COLO668 (cell line): Measurements from ENCODE around the gene PCID2.
"Not testable (repeated sequence)": the region's sequence is repeated elsewhere in the genome, so short reads cannot be mapped to it uniquely, and the experiment has no call there.

Experiments used
- DNase-seq: peaks from one replicate; lab custom pipeline; 2025; ENCODE audit not compliant: unreplicated experiment; lab: John Stamatoyannopoulos, UW

The PCID2 gene

DNA sequence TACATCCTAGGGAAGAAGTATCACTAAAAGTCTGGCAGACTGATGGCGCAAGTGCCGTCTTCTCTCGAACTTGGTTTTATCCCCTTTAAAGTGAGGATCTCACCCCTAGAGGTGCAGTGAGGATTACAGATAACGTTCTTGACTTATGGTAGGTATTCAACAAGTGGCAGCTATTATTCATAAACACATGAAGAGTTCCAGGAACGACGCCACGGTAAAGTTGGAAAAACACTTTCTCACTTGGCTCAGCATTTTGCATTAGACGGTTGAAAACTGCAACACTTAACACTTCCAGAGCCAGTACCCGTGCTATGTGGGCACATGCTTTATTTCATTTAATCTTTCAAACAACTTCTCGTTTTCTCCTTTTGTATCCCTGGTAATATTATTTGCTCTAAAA, 41.3 kb downstream of the PCID2 start:
- DNase-seq, result no peak

DNA sequence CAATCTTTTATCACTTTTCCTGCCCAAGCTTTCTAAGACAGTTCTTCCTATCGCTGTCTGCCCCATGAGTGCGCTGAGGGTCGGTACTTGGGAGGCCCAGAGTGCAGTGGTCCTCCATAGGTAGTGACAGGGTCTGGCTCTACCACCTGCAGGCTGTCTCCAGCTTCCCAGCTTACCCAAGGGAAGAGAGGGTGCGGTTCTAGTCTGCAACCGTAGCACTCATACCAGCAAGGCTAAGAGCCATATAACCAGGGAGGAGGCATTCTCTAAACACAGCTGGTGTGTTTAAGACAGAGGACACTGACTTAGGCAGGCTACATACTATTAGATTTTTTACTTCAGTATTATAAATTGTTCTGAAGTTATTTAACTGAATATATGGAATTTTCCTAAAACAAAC, 41.8 kb downstream of the PCID2 start:
- no peak for DNase-seq

DNA sequence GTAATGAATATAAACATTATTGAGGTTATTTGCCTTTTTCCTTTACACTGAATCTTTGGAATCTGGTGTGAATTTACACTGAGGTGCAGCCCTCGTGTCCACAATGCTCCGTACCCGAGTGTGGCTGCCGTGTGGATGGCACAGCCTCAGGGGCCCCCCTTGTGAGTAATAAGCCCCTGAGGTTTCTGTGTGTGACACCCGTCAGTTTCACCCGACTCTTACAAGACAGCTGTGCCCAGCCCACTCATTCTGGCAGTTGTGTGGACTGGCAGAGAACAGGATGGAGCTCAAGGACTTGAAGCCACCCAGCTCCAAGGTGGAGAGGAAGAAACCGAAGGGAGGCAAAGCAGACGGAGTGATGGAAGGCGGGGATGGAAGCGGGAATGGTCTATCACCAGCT, 42.2 kb downstream of the PCID2 start:
- DNase-seq, result no peak

DNA sequence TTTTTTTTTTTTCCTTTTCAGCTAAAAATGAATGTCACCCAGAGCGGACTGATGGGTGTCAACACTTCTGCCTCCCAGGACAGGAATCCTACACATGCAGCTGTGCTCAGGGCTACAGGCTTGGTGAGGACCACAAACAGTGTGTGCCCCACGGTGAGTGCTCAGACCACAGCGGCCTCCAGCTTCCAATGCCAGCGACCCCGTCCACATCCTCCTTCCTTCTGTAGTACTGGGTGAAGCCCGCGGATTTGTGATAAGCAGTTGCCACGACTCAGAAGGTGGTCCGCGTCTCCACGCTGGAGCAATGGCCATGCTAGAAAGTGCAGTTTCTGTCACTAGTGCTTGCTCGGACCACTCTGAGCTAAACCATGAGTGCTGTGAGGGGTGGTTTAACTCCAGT, 44.0 kb downstream of the PCID2 start:
- no peak for DNase-seq

DNA sequence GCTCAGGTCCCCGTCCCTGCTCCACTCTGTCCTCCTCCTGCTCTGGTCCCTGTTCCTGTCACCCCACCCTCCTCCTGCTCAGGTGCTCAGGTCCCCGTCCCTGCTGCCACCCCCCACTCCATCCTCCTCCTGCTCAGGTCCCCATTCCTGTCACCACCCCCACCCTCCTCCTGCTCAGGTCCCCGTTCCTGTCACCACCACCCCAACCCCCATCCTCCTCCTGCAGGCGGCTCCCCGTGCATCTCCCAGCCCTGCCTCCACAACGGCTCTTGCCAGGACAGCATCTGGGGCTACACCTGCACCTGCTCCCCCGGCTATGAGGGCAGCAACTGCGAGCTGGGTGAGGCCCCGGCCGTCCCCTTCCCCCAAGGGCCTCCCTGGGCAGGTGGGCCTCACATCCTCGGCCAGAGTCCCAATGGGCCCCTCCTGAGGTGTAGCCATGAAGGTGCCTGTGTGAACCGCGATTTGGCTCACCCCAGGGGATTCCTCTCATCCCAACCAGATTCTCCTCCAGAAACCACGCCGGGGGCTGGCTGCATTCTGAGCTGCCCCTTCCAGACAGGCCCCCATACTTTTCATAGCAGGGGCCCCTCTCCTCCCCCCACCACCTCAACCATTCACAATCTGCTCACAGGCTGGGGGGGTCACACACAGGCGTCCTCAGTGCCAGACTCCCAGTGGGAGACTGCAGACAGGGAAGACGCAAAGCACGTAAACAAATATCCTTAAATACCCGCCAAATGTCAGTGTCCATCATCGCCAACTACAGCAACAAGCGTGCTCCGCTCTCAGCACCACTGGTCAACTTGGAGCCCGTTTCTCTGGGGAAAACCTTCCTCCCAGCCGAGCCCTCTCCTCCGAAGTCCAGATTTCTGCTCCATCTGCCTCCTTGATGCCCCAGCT, 45.4 kb downstream of the PCID2 start:
- DNase-seq, result peak; percentile 76

DNA sequence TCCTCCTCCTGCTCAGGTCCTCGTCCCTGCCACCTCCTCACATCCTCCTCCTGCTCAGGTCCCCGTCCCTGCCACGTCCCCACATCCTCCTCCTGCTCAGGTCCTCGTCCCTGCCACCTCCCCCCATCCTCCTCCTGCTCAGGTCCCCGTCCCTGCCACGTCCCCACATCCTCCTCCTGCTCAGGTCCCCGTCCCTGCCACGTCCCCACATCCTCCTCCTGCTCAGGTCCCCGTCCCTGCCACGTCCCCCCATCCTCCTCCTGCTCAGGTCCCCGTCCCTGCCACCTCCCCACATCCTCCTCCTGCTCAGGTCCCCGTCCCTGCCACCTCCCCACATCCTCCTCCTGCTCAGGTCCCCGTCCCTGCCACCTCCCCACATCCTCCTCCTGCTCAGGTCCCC, 46.5 kb downstream of the PCID2 start:
- not testable (repeated sequence) for DNase-seq

DNA sequence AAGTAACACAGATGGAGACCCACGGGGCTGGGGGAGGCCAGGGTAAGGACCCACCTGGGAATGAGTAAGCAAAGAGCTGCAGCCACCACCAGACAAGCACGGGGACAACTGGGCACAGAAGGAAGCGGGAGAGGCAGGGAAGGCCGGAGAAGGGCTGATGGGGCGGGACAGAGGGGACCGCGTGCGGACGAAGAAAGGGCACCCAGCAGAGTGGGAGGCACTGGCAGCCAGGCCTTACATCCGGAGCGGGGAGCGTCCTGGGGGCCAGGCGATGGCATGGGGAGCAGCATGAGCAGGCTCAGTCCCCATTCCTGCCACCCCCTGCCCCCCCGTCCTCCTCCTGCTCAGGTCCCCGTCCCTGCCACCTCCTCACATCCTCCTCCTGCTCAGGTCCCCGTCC, 47.0 kb downstream of the PCID2 start:
- no peak for DNase-seq

DNA sequence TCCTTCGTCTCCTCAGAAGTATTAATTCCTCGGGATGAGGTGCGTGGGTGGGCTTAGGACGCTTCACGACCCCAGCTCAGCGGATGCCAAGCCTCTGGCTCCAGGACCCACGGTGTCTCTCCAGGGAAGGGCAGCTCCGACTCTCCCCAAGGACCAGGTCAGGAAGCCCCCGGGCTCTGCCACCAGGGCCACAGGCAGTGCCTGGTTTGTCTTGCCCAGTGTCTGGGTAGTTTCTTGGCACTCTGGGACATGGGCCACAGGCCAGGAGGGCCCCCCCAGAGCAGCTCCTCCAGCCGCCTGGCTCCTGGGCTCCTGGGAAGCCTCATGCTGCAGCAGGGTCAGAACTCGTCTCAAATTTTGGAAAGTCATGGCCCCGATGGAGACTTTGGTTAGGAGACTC, 47.5 kb downstream of the PCID2 start:
- no peak for DNase-seq

DNA sequence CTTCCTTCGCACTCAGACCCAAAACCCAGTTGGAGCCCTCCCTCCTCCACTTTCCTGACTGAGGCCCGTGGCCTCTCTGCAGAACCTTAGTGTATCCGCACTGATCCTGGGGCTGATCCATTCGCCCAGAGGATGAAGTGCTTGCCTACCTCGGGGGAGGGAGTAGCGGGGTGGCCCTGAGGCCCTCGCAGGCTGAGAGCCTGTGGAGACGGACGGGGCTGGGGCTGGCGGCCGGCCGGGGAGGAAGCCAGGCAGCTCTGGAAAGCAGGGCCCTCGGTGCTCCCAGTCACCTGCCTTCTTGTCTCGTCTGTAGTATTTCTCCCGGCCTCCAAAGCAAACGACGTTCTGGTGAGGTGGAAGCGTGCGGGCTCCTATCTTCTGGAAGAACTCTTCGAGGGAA, 48.8 kb downstream of the PCID2 start:
- no peak for DNase-seq

DNA sequence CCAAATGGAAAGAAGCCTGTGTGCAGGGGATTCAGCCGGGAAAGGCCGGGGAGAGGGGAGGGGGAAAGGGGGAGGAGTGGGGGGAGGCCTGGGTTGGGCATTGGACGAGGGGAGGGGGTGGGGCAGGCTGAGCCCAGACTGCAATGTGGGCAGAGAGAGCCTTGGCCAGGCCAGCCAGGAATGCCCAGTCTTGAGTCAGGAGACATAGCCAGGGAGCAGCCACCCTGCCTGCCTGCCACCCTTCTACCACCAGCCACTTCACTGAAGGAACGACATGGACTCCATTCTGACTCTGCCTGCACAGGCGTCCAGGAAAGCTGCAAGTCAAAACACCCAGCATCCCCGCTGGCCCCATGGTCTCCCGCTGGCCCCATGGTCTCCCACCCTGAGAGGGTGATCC, 49.5 kb downstream of the PCID2 start:
- DNase-seq, result no peak

DNA sequence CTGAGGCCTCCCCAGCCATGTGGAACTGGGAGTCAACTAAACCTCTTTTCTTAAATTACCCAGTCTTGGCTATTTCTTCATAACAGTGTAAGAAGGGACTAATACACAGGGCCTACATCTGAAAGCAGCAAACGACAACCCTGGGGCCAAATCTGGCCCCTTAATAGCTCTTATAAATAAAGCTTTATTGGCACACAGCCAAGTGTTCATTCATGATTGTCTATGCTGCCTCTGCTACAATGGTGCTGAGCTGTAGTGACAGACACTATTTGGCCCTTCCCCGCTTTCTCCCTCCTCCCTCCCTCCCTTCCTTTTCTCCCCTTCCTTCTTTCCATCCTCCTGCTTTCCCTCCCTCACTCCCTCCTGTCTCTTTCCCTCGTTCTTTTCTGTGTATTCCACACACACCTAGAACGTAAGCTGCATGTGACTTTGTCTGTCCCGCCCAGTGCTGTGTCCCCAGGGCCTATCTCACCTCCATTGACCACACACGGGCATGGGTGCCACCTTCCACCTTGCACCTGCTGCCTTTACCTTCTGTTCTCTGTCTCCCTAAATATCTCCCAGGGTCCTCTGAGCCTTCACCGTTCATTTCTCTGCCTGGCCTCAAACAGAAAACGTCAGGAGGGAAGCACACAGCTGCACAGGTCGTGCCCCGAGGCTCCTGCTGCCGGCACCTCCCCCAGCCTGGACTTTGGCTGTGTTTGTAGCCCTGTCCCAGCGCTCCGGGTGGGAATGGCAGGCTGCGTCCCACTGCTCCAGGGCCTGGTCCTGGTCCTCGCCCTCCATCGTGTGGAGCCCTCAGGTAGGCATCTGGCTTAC, 50.3 kb downstream of the PCID2 start, which contains the start of gene PROZ:
Gene PROZ (plus strand): TSS at position 720 of the 819 bp plus-strand sequence. CDS start 13 bp downstream, at position 733.
- DNase-seq, result peak; percentile 43

DNA sequence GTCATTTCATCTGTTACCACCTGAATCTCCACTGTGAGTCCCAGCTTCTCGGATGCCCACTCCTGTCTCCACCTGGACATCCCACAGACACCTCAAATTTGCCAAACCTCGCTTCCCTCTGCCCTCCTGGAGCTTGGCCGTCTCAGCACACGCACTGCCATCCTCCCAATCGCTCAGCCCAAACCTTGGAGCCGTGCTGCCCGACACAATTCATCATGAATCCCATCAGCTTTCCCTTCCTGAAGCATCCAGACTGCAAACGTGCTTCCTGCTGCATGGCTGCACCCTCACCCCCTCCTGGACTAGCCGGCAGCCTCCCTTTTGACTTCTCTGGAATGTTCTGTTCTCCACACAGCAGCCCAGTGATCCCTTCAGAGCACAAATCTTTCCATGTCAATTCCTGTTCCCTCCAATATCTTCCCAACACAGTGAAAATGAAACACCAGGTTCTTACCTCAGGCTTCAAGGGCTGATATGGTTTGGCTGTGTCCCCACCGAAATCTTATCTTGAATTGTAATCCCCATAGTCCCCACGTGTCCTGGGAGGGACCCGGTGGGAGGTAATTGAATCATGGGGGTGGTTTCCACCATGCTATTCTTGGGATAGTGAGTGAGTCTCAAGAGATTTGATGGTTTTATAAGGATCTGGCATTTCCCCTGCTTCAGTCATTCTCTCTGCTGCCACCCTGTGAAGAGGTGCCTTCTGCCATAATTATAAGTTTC, 51.1 kb downstream of the PCID2 start:
- no peak for DNase-seq

DNA sequence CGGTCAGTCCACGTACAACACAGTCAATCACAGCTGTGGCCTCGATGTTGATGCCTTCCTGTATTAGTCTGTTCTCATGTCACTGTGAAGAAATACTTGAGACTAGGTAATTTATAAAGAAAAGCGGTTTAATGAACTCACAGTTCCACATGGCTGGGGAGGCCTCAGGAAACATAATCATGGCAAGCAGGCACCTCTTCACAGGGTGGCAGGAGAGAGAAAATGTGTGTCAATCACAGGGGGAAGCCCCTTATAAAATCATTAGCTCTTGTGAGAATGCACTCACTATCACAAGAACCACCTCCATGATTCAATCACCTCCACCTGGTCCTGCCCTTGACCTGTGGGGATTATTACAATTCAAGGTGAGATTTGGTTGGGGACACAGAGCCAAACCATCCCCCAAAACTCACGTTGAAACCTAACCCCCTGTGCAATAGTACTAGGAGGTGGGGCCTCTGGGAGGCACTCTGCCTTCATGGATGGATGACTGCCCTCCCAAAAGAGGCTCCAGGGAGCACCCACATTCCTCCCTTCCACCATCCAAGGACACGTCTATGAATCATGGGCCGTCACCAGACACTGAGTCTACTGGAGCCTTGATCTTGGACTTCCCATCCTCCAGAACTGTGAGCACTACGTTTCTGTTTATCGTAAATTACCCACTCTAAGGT, 52.4 kb downstream of the PCID2 start:
- no peak for DNase-seq

DNA sequence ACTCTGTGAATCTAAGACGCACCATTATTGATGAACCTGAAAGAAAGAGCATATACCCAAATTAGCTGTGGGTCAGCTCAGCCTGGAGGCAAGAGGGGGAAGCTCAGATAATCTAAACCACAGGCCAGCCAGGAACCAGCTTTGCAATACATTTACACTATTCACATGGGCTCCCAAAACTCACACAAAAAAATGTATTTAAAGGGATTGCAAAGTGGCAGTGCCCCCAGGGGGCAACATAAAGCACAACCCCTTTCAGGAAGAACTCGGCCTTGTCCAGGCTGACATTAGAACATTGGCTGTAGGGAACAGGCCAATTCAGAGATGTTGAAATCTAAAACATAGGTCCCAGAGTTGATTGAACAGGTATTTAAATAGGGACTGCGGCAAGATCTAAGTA, 53.3 kb downstream of the PCID2 start:
- DNase-seq, result no peak

DNA sequence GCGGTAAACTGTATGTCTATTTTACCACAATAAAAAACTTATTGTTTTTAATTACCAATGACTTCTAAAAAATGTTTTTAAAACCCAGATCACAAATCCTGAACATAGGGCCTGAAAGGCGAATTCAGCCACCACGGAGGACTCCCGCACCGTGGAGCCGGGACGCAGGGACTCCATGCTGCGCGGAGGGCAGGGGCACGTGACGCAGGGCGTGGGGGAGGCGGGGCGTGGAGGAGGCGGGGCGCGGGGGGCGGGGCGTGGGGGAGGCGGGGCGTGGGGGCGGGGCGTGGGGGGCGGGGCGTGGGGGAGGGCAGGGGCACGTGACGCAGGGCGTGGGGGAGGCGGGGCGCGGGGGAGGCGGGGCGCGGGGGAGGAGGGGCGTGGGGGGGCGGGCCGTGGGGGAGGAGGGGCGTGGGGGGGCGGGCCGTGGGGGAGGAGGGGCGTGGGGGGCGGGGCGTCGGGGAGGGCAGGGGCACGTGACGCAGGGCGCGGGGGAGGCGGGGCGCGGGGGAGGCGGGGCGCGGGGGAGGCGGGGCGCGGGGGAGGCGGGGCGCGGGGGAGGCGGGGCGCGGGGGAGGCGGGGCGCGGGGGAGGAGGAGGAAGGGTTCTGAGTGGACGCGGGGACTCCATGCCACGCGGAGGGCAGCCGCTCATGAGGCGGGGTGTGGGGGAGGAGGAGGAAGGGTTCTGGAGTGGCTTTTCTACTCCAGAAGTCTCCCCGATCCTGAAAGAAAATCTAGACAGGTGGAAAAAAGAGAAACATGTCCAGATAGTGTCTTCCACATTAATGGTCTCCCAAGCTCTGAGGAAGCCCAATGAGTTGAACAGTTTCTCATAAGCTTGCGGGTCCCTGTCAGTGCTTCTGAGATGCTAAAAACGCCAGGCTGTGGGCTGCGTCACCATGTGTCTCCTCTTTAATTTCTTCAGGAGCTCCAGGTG, 54.4 kb downstream of the PCID2 start:
- peak; percentile 91 for DNase-seq

DNA sequence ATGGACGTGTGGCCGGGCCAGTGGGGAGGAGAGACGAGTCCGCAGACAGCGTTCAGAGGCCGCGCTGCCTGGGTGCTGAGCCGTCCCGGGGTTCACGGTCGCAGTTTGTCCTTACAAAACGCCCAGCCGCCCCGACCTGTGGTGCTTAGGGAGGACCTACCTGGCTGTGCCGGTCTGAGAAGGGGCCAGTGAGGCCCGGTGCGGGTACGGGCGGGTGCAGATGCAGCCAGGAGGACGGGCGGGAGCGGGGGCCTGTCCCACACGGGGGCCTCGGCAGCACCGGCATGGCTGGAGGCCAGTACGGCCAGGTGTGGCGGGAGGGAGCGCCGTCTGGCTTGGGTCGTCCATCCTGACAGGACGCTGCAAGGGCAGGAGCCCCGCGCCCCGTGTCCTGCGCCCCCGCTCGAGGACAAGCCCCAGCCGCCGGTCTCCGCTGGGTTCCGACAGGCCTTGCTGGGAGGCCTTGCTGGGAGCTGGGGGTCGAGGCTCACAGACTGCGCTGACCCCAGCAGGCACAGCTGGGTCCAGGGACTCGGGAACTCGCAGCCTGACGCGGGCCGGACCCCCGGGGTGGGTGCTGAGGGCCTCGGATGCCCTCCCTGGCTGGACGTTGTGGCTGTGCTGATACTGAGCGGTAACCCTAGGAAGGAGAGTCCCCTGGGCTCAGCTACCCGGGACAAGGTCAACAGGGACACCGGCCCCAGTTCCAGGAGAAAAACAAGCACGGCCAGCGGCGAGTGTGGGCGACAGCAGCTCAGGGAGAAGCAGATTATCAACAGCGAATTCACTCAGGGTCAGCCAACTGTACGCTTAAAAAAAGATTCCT, 55.3 kb downstream of the PCID2 start:
- DNase-seq, result peak; percentile 67

DNA sequence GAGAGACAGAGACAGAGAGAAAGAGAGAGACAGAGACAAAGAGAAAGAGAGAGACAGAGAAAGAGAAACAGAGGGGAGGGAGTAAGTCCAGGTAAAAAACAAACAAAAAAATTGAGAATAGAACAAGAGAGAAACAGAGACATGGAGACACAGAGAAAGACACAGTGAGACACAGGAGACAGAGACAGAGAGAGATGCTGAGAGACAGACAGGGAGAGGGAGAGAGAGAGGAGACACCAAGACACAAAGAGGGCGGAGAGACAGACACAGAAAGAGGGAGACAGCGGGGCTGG, 55.8 kb downstream of the PCID2 start:
- no peak for DNase-seq

DNA sequence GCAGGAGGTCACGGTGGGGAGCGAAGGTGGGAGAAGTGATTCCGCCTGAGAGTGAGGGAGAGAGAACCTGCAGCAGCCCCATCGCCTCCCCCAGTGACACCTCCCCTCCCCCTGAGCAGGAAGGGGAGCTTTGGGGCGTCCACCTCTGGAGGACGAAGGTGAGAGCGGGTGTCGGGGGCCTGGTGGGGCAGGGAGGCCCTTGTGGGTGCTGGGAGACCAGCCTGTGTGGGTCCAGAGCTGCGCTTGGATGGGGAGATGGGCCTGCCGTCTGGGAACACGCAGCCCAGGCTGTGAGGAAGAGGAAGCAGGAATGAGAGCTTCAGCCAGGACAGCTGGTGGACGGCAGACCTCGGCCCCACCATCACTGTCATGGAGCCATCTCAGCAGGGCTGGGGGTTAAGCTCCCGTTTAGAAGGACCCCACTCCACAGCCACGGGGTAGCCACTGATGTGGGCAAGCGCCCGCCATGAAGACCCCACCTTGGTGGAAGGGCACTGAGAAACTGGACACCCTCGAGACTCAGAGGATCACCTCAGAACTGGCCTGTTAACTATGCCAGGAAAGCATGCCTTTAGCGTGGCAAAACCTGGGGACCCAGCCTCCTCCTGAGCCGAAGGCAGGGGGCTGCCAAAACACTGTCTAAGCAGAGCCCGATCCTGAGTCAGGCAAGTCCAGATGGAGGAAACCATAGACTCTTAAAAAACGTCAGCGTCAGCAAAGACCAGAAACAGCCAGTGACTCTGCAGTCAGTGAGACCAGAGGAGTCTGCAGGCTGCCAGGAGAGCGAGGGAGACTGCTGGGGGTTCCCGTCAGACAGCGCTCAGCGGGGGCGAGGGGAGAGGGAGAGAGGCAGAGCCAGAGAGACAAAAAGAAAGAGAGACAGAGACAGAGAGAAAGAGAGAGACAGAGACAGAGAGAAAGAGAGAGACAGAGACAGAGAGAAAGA, 56.5 kb downstream of the PCID2 start:
- no peak for DNase-seq
